Measurements from ENCODE around the gene GEMIN7.

GEMIN7 gene

GRCh38 chr19:45128806-45129205 lies 49.7 kb downstream of the GEMIN7 start:
- no peak for DNase-seq (ENCODE audit: low read depth)

GRCh38 chr19:45130236-45130635 lies 51.2 kb downstream of the GEMIN7 start:
- no peak for DNase-seq (ENCODE audit: low read depth)

- DNase-seq (ENCODE audit: low read depth), result no peak
These were observed 52.0 kb downstream of the GEMIN7 start for GRCh38 chr19:45130888-45131615.

- no peak for DNase-seq (ENCODE audit: low read depth)
These were observed 54.6 kb downstream of the GEMIN7 start for GRCh38 chr19:45133661-45134060.

- DNase-seq (ENCODE audit: low read depth), result no peak
These were observed 56.3 kb downstream of the GEMIN7 start for GRCh38 chr19:45135176-45135885.

GRCh38 chr19:45136507-45137178 lies 57.6 kb downstream of the GEMIN7 start:
- DNase-seq (ENCODE audit: low read depth), result no peak

- DNase-seq (ENCODE audit: low read depth), result no peak
These were observed 58.2 kb downstream of the GEMIN7 start for GRCh38 chr19:45137179-45137761.

- no peak for DNase-seq (ENCODE audit: low read depth)
These were observed 59.3 kb downstream of the GEMIN7 start for GRCh38 chr19:45138303-45138751.

- DNase-seq (ENCODE audit: low read depth), result no peak
These were observed 60.5 kb downstream of the GEMIN7 start for GRCh38 chr19:45139286-45140143.

GRCh38 chr19:45140144-45140503 lies 61.1 kb downstream of the GEMIN7 start:
- DNase-seq (ENCODE audit: low read depth), result no peak

- DNase-seq (ENCODE audit: low read depth), result no peak
These were observed 61.5 kb downstream of the GEMIN7 start for GRCh38 chr19:45140533-45140932.

All from T follicular helper cell (primary cell).